Measurements from ENCODE around the gene ASB18.

Gene ASB18

GRCh38 chr2:236157815-236158498 lies 106.2 kb downstream of the ASB18 start:
- H2AFZ ChIP-seq (ENCODE audit: low read depth, low read length) = no peak overlapping the region
- no peaks in the 10 kb centered on the region for H3K27me3 ChIP-seq (ENCODE audit: low read depth, low read length)
- no peaks in the 10 kb centered on the region for H3K4me1 ChIP-seq (ENCODE audit: low read length)
- no peaks in the 10 kb centered on the region for H4K20me1 ChIP-seq (ENCODE audit: insufficient read depth, low read length)
- H3K4me2 ChIP-seq (ENCODE audit: low read length) = no peak overlapping the region
- TF ChIP-seq CTCF (IDR thresholded peaks at IDR 0.05; ENCODE audit: low read depth, low read length) (no peak), EZH2phosphoT487 (IDR thresholded peaks at IDR 0.05; ENCODE audit: low read depth) (no peak)
- H3K36me3 ChIP-seq (replicated peaks; ENCODE audit: low read depth, low read length) = no peaks in the 10 kb centered on the region
- H3K9me3 ChIP-seq (ENCODE audit: insufficient read depth, low read length) = no peaks in the 10 kb centered on the region
- no peak overlapping the region for H3K27ac ChIP-seq (ENCODE audit: low read length)
- no peaks in the 10 kb centered on the region for H3K79me2 ChIP-seq (ENCODE audit: low read length)
- no peak overlapping the region for H3K4me3 ChIP-seq (ENCODE audit: low read length)
- no peak overlapping the region for H3K9ac ChIP-seq (ENCODE audit: low read length)

DNA sequence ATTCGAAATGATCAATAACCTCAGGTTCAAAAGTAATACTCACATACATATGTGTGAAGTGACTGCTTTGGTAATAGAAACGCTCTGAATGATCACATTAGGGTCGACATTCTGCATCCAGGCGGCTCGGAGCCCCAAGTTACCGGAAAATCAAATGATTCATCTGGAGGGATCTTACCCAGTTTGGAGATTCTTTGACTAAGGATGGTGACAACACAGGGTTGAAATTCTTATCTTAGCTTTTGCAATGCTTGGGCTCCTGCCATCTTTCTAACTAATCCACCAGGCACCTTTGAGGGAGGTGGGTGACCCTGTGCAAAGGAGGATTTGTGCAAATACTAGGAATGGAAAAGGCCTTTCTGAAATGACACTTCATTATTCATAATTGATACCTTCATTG lies 106.8 kb downstream of the ASB18 start:
- no peaks in the 10 kb centered on the region for H3K36me3 ChIP-seq (replicated peaks; ENCODE audit: low read depth, low read length)
- no peak overlapping the region for H2AFZ ChIP-seq (ENCODE audit: low read depth, low read length)
- H3K4me2 ChIP-seq (ENCODE audit: low read length) = no peak overlapping the region
- H4K20me1 ChIP-seq (ENCODE audit: insufficient read depth, low read length) = no peaks in the 10 kb centered on the region
- H3K27ac ChIP-seq (ENCODE audit: low read length) = no peak overlapping the region
- no peaks in the 10 kb centered on the region for H3K4me1 ChIP-seq (ENCODE audit: low read length)
- no peaks in the 10 kb centered on the region for H3K9me3 ChIP-seq (ENCODE audit: insufficient read depth, low read length)
- no peaks in the 10 kb centered on the region for H3K27me3 ChIP-seq (ENCODE audit: low read depth, low read length)
- no peak overlapping the region for H3K9ac ChIP-seq (ENCODE audit: low read length)
- TF ChIP-seq EZH2phosphoT487 (IDR thresholded peaks at IDR 0.05; ENCODE audit: low read depth) (no peak), CTCF (IDR thresholded peaks at IDR 0.05; ENCODE audit: low read depth, low read length) (no peak)
- H3K4me3 ChIP-seq (ENCODE audit: low read length) = no peak overlapping the region
- H3K79me2 ChIP-seq (ENCODE audit: low read length) = no peaks in the 10 kb centered on the region

DNA sequence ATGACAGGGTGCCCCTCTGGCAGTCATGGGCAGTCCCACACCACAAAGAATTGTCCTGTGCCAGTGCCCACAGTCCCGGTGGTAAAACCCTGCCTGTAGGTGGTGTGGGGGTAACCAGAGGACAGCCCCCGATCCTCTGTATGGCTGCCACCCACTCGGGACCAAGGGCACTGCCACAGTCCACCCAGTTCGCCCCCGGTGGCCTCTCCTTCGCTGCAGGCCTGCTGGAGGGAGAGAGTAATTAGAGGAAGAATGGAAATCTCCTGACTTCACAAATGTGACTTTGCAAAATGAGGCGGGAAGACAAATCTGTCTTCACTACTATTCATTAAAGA lies 107.4 kb downstream of the ASB18 start:
- Histone ChIP-seq H3K36me3 (replicated peaks; ENCODE audit: low read depth, low read length) (no peaks in the 10 kb centered on the region), H3K27me3 (ENCODE audit: low read depth, low read length) (no peaks in the 10 kb centered on the region)

More for the DNA sequence above, 107.4 kb downstream of the ASB18 start:
- no peaks in the 10 kb centered on the region for H3K4me1 ChIP-seq (ENCODE audit: low read length)
- no peak overlapping the region for H3K4me2 ChIP-seq (ENCODE audit: low read length)
- no peak overlapping the region for H3K4me3 ChIP-seq (ENCODE audit: low read length)
- no peak overlapping the region for H2AFZ ChIP-seq (ENCODE audit: low read depth, low read length)
- no peaks in the 10 kb centered on the region for H3K79me2 ChIP-seq (ENCODE audit: low read length)
- H4K20me1 ChIP-seq (ENCODE audit: insufficient read depth, low read length) = no peaks in the 10 kb centered on the region
- no peak overlapping the region for H3K9ac ChIP-seq (ENCODE audit: low read length)
- no peak for TF ChIP-seq EZH2phosphoT487 (IDR thresholded peaks at IDR 0.05; ENCODE audit: low read depth)
- TF ChIP-seq CTCF (IDR thresholded peaks at IDR 0.05; ENCODE audit: low read depth, low read length) = no peak
- no peaks in the 10 kb centered on the region for H3K9me3 ChIP-seq (ENCODE audit: insufficient read depth, low read length)
- no peak overlapping the region for H3K27ac ChIP-seq (ENCODE audit: low read length)

Measured in OCI-LY3 (cell line).